Measurements from ENCODE around the gene DOLPP1. TPM values are rescaled to one million over a fixed set of nuclear protein-coding genes. Genes with fewer than 3 reads are reported as not detected.
A peak's percentile ranks its signal among the peaks of the same experiment; 100 is the strongest.
"Not testable (repeated sequence)": the region's sequence is repeated elsewhere in the genome, so short reads cannot be mapped to it uniquely, and the experiment has no call there.

Gene DOLPP1, protein sequence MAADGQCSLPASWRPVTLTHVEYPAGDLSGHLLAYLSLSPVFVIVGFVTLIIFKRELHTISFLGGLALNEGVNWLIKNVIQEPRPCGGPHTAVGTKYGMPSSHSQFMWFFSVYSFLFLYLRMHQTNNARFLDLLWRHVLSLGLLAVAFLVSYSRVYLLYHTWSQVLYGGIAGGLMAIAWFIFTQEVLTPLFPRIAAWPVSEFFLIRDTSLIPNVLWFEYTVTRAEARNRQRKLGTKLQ
- 10 to 100 TPM in 3 of 4 donors, 1 to 10 TPM in 1; 9.7 to 23.0 (median 19.3) TPM for total RNA-seq

DNA sequence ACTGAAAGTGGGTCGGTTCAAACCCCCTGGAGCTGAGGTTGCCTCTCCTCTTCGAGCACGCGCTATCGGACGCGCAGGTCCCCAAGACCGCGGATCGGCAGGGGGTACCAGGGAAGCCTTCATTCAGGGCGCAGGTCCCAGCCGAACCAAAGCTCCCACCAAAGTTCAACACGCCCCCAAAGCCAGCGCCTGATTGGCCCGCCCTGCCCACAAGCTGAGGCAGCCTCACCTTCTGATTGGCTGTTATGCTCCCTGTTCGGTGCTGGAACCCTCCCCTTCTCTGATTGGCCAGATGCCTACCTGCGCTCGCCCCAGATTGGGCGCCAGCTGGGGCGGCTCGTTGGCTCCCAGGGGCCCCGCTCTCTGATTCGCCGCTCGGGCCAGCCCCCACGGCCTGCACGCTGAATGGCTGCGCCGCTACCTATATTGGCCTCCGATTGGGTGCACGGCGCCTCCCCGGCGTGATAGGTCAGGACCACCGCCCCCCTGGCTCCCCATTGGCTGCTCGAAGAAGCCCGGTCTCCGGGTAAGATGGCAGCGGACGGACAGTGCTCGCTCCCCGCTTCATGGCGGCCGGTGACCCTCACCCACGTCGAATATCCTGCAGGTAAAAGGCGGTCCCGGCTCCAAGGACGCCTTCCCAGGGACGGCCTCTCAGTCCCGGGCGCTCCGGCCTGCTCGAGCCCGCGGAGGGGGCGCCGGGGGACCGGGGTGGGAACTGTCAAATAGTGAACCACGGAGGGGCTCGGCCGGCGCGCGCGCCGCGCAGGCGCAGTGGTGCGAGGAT lies at the start of gene DOLPP1:
DOLPP1 (plus strand) TSS at position 511 of the 787 bp plus-strand sequence; CDS start at position 532, 21 bp downstream.
- Histone ChIP-seq H3K27ac (peak within 1 kb of the TSS; percentile 87 to 93 (median 89)), H3K4me1 (peaks cover 13 to 49% (median 15%) of the 10 kb centered on the region in 3 donors), H3K36me3 (peaks cover 6 to 20% (median 9%) of the 10 kb centered on the region in 3 donors), H3K27me3 (no peaks in the 10 kb centered on the region), H3K9me3 (no peaks in the 10 kb centered on the region), H3K4me3 (peak within 1 kb of the TSS; percentile 68 to 98 (median 76))
- intact Hi-C loops (cut with DNase I), result no loop called here
- peak; percentile 98 for DNase-seq
- TF ChIP-seq, protein P1, sequence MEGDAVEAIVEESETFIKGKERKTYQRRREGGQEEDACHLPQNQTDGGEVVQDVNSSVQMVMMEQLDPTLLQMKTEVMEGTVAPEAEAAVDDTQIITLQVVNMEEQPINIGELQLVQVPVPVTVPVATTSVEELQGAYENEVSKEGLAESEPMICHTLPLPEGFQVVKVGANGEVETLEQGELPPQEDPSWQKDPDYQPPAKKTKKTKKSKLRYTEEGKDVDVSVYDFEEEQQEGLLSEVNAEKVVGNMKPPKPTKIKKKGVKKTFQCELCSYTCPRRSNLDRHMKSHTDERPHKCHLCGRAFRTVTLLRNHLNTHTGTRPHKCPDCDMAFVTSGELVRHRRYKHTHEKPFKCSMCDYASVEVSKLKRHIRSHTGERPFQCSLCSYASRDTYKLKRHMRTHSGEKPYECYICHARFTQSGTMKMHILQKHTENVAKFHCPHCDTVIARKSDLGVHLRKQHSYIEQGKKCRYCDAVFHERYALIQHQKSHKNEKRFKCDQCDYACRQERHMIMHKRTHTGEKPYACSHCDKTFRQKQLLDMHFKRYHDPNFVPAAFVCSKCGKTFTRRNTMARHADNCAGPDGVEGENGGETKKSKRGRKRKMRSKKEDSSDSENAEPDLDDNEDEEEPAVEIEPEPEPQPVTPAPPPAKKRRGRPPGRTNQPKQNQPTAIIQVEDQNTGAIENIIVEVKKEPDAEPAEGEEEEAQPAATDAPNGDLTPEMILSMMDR (IDR thresholded peaks at IDR 0.05), result peak in 3 of 6 experiments; percentile 8 to 10 (median 9)
- TF ChIP-seq POLR2A (IDR thresholded peaks at IDR 0.05), result peak in 3 of 4 donors; percentile 51 to 77 (median 61)
- WGBS, 2 donors, result 0% methylated on average over 5 to 10 of the region's 70 CpGs

DNA sequence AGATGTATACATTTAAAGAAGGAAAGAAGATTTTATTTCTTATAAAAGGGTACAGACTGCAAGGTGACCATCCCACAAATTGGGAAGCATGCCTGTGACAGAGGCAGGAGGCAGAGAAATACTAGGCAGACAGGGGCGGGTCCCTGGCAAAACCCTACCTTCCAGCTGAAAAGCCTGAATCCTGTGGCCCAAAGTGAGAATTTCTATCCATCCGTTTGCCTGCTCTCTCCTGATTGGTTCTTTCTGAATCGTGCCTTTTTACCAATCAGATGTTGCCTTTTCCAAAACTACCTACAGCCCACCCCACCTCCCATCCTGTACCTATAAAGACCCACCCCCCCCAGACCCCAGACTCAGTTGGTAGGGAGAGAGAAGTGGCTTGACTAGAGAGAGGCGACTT lies 49.4 kb upstream of the DOLPP1 start:
- H3K4me1 ChIP-seq, result peaks cover 17 to 47% (median 22%) of the 10 kb centered on the region in 3 donors
- H3K27me3 ChIP-seq, result no peaks in the 10 kb centered on the region
- no peak for DNase-seq
- no peak overlapping the region for H3K4me3 ChIP-seq
- WGBS, 2 donors, result 61 to 73% methylated on average over 3 to 4 of the region's 4 CpGs
- H3K36me3 ChIP-seq, result no peaks in the 10 kb centered on the region
- intact Hi-C loops (cut with DNase I), result no loop called here
- TF ChIP-seq POLR2A (IDR thresholded peaks at IDR 0.05), result no peak
- TF ChIP-seq, protein P1 (IDR thresholded peaks at IDR 0.05), result no peak
- no peak overlapping the region for H3K27ac ChIP-seq
- H3K9me3 ChIP-seq, result no peaks in the 10 kb centered on the region

DNA sequence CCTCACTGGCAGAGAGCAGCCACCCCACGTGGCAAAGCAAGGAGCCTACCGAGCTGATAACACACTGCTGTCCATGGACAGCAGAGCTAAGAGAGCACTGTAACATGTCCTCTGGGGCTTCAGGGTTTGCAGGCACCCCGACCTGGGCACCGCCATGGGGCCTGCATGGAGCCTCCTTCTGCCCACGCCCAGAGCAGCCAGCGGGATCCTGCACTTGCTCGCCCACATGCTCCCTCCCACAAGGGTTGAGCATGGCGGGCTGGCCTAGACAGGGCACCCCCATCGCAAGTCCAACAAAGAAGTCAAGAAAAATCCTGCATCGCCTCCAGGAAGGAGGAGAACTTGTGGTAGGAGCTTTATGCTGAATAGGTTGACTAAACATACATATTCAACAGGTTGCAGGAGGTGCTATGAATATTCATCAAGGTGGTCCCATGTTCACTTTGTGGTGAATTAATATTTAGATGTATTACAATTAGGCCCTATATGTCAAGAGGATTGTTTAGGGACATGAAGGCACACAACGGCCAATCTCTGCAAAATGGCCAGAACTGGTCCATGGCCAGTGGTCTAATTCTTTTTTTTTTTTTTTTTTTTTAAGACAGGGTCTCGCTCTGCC lies 48.3 kb upstream of the DOLPP1 start:
- TF ChIP-seq, protein P1 (IDR thresholded peaks at IDR 0.05), result no peak
- TF ChIP-seq POLR2A (IDR thresholded peaks at IDR 0.05), result no peak
- intact Hi-C loops (cut with DNase I), result no loop called here
- H3K27ac ChIP-seq, result no peak overlapping the region
- peaks cover 15 to 44% (median 18%) of the 10 kb centered on the region in 3 donors for H3K4me1 ChIP-seq
- H3K36me3 ChIP-seq, result no peaks in the 10 kb centered on the region
- H3K9me3 ChIP-seq, result no peaks in the 10 kb centered on the region
- WGBS, 2 donors, result 83 to 86% methylated on average over 5 to 9 of the region's 12 CpGs
- DNase-seq, result no peak
- no peaks in the 10 kb centered on the region for H3K27me3 ChIP-seq
- no peak overlapping the region for H3K4me3 ChIP-seq

DNA sequence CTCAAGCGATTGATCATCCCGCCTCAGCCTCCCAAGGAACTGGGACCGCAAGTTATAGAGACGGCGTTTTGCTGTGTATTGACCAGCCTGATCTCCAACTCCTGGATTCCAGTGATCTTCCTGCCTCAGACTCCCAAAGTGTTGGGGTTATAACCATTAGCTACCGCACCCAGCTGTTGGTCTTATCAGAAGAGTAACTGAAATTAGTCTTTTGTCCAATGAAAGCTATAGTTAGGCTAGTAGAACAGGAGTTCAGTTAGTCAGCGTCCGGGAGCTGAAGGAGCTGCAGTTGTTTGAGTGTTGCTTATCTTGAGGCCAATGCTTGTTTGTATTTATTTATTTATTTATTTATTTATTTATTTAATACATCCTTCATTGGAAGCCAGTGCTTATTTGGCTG lies 47.7 kb upstream of the DOLPP1 start:
- no peaks in the 10 kb centered on the region for H3K36me3 ChIP-seq
- intact Hi-C loops (cut with DNase I), result no loop called here
- WGBS, 2 donors, result 89 to 98% methylated on average over 5 to 6 of the region's 8 CpGs
- no peaks in the 10 kb centered on the region for H3K9me3 ChIP-seq
- no peak for DNase-seq
- H3K27ac ChIP-seq, result no peak overlapping the region
- peaks cover 20 to 47% (median 23%) of the 10 kb centered on the region in 3 donors for H3K4me1 ChIP-seq
- no peaks in the 10 kb centered on the region for H3K27me3 ChIP-seq
- H3K4me3 ChIP-seq, result no peak overlapping the region
- no peak for TF ChIP-seq POLR2A (IDR thresholded peaks at IDR 0.05)
- TF ChIP-seq, protein P1 (IDR thresholded peaks at IDR 0.05), result no peak

DNA sequence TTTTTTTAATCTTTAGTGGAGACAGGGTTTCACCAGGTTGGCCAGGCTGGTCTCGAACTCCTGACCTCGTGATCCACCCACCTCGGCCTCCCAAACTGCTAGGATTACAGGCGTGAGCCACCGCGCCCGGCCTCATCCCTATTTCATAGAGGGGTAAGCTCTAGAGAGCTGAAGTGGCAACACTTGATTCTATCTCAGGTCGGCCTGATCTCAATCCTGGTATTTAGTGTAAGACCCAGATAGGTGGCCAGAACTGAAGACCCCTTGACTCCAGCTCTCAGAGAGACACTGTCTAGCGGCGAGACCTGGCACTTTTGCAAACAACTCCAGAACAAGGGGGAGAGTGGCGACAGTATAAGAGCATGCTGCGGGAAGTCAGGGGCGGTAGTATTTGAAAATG lies 45.1 kb upstream of the DOLPP1 start:
- H3K4me3 ChIP-seq, result peak overlapping the region; percentile 76 to 98 (median 90)
- DNase-seq; H3K27me3 ChIP-seq; intact Hi-C loops (cut with DNase I); H3K9me3 ChIP-seq: not testable (repeated sequence)
- 25 to 38% methylated on average over 4 to 8 of the region's 13 CpGs for WGBS, 2 donors
- H3K36me3 ChIP-seq, result peaks cover 0 to 13% (median 0%) of the 10 kb centered on the region in 3 donors
- peaks cover 15 to 45% (median 18%) of the 10 kb centered on the region in 3 donors for H3K4me1 ChIP-seq
- H3K27ac ChIP-seq, result peak overlapping the region; percentile 82 to 96 (median 90)

Data from esophagus squamous epithelium (tissue), 5 donors.